HG03139 (cell line): ENCODE measurements around the gene FARS2.

Experiments
- ATAC-seq: cut with Tn5 transposase; IDR thresholded peaks from one replicate; pipeline ENCODE4 v1.9.1; 2021; ENCODE audit not compliant: unreplicated experiment

FARS2 gene

GRCh38 chr6:5316951-5317350 lies 55.6 kb downstream of the FARS2 start:
- no peak for ATAC-seq

GRCh38 chr6:5318617-5319272 lies 57.4 kb downstream of the FARS2 start:
- no peak for ATAC-seq

- no peak for ATAC-seq
Observed at GRCh38 chr6:5323979-5324378, 62.7 kb downstream of the FARS2 start.

GRCh38 chr6:5325173-5325572 lies 63.9 kb downstream of the FARS2 start:
- ATAC-seq: no peak

- ATAC-seq: no peak
Observed at GRCh38 chr6:5326022-5326641, 64.8 kb downstream of the FARS2 start.

GRCh38 chr6:5328800-5329199 lies 67.5 kb downstream of the FARS2 start:
- ATAC-seq: no peak

GRCh38 chr6:5331845-5332442 lies 70.6 kb downstream of the FARS2 start:
- ATAC-seq: no peak

- no peak for ATAC-seq
Observed at GRCh38 chr6:5333658-5334057, 72.3 kb downstream of the FARS2 start.

GRCh38 chr6:5334341-5334740 lies 73.0 kb downstream of the FARS2 start:
- no peak for ATAC-seq

- ATAC-seq: no peak
Observed at GRCh38 chr6:5335020-5335419, 73.7 kb downstream of the FARS2 start.

GRCh38 chr6:5337573-5337972 lies 76.3 kb downstream of the FARS2 start:
- no peak for ATAC-seq

- no peak for ATAC-seq
Observed at GRCh38 chr6:5338177-5338960, 77.1 kb downstream of the FARS2 start.

- ATAC-seq: no peak
Observed at GRCh38 chr6:5339786-5340185, 78.5 kb downstream of the FARS2 start.

- ATAC-seq: no peak
Observed at GRCh38 chr6:5341845-5342244, 80.5 kb downstream of the FARS2 start.

GRCh38 chr6:5343998-5344397 lies 82.7 kb downstream of the FARS2 start:
- ATAC-seq: no peak

- ATAC-seq: no peak
Observed at GRCh38 chr6:5345324-5345723, 84.0 kb downstream of the FARS2 start.

GRCh38 chr6:5351552-5352210 lies 90.4 kb downstream of the FARS2 start:
- no peak for ATAC-seq

- ATAC-seq: no peak
Observed at GRCh38 chr6:5353971-5354370, 92.7 kb downstream of the FARS2 start.

GRCh38 chr6:5357486-5357885 lies 96.2 kb downstream of the FARS2 start:
- ATAC-seq: no peak

GRCh38 chr6:5359417-5359816 lies 98.1 kb downstream of the FARS2 start:
- ATAC-seq: no peak

GRCh38 chr6:5361396-5361795 lies 100.1 kb downstream of the FARS2 start:
- ATAC-seq: no peak
